ENCODE measurements around the gene FBXO30.

The FBXO30 gene

DNA sequence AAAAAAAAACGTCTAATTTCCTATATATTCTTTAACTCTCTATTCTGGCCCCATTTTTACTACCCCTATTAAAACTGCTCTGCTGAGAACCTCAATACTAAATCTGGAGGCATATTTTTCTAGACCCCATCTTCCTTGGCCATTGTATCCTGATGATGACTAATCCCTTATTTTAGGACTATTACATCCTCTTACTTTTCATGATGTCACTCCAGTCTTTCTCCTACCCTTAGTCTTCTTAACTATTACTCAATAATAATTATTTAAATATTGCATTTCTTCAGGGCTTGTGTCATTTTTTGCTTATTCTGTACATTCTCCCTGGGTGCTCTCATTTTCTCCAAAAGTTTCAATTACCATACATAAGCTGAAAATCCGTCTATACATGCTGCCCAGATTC lies 6.4 kb downstream of the FBXO30 start:
- no peaks in the 10 kb centered on the region for H3K9me3 Mint-ChIP-seq
- H3K27me3 Mint-ChIP-seq, result no peaks in the 10 kb centered on the region
- H3K4me3 Mint-ChIP-seq, result no peak overlapping the region
- H3K4me1 Mint-ChIP-seq (ENCODE audit: low read depth), result peaks cover 32% of the 10 kb centered on the region
- H3K36me3 Mint-ChIP-seq (ENCODE audit: low read depth), result peaks cover 33% of the 10 kb centered on the region
- H3K27ac Mint-ChIP-seq, result no peak overlapping the region

DNA sequence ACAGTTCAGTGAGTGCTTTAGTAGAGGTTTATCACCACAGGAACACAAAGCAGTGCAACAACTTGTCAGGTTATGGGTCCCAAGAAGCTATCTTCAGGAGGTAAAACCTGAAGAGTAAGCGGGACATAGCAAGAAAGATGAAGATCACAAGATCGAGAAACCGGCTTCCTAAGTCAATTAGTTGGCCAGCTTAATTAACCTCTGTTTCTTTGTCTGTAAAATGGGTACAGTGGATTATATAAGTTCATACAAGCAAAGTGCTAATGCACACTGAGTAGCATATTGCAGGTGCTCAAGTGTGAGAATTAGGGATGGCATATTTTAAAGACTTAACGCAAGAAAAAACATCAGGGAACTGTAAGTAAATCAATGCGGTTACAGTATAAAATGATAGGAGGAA lies 12.5 kb downstream of the FBXO30 start:
- Mint-ChIP-seq H3K36me3 (ENCODE audit: low read depth) (peaks cover 58% of the 10 kb centered on the region), H3K27me3 (no peaks in the 10 kb centered on the region), H3K27ac (no peak overlapping the region), H3K4me1 (ENCODE audit: low read depth) (no peaks in the 10 kb centered on the region), H3K4me3 (no peak overlapping the region), H3K9me3 (no peaks in the 10 kb centered on the region)

DNA sequence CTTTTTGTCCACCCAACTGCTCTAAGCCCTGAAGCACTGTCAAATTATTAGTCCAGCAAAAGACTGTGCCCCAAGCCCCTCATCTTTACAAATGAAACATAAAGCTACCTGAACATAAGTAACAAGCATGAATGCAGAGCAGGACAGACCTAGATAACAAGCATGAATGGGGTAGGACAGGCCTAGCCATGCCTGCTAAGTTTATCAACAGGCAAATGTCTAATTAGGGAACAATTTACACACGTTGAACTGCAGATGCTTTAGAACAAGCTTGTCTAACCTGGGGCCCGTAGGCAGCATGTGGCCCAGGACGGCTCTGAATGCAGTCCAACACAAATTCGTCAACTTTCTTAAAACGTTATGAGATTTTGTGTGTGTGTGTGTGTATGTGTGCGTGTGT lies 13.6 kb downstream of the FBXO30 start:
- Mint-ChIP-seq H3K36me3 (ENCODE audit: low read depth) (peaks cover 62% of the 10 kb centered on the region), H3K4me3 (no peak overlapping the region), H3K27ac (no peak overlapping the region), H3K9me3 (no peaks in the 10 kb centered on the region), H3K27me3 (no peaks in the 10 kb centered on the region), H3K4me1 (ENCODE audit: low read depth) (no peaks in the 10 kb centered on the region)

DNA sequence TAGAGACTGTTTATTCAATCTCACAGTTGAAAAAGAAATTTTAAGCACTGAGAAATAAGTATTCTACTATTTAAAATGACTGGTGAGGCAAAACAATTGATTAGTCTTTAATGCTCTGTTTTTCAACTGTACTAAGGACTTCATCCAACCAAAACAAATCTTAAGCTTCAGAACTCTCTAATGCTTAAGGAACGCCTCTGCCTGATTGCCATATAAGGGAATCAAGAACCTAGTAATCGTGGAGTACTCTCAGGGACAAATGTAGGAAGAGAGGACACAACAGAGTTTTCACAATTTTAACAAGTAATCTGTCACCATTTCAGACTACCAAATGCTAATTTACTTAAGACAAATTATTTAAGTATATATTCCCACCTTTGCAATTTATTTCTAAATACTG lies 16.1 kb downstream of the FBXO30 start:
- Mint-ChIP-seq H3K36me3 (ENCODE audit: low read depth) (peaks cover 41% of the 10 kb centered on the region), H3K4me1 (ENCODE audit: low read depth) (no peaks in the 10 kb centered on the region), H3K4me3 (no peak overlapping the region), H3K27ac (no peak overlapping the region), H3K27me3 (no peaks in the 10 kb centered on the region), H3K9me3 (no peaks in the 10 kb centered on the region)

DNA sequence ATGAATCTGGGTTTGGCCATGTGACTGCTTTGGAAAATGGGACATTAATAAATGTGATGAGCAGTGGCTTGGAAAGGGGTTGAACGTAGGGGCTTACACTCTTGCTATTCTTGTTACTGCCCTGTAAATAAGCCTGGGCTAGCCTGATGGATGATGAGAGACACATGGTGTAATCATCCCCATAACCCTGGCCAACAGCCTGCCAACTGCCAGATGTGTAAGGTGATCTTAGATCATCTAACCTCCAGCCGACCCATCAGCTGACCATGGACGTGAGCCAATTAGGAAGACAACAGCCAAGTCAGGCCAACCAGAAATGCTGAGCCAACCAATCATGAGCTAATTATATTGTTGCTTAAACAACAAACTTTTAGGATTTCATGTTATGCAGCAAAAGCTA lies 25.2 kb downstream of the FBXO30 start:
- no peaks in the 10 kb centered on the region for H3K4me1 Mint-ChIP-seq (ENCODE audit: low read depth)
- H3K4me3 Mint-ChIP-seq, result no peak overlapping the region
- H3K27me3 Mint-ChIP-seq, result no peaks in the 10 kb centered on the region
- peaks cover 16% of the 10 kb centered on the region for H3K9me3 Mint-ChIP-seq
- H3K27ac Mint-ChIP-seq, result no peak overlapping the region
- H3K36me3 Mint-ChIP-seq (ENCODE audit: low read depth), result peaks cover 37% of the 10 kb centered on the region

DNA sequence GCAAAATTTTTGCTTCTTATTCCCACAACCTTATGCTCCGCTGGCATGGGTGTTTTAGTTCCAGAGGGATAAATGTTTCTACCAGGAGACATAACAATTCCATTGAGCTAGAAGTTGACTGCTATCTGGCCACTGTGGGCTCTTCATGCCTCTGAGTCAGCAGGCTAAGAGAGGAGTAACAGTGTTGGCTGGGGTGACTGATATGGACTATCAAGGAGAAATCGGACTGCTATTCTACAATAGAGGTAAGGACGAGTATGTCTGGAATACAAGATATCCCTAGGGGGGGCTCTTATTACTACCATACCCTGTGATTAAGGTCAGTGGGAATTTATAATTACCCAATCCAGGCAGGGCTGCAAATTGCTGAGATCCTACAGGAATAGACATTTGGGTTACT lies 26.9 kb downstream of the FBXO30 start:
- Mint-ChIP-seq H3K4me3 (no peak overlapping the region), H3K36me3 (ENCODE audit: low read depth) (peaks cover 37% of the 10 kb centered on the region), H3K9me3 (peaks cover 22% of the 10 kb centered on the region), H3K27me3 (no peaks in the 10 kb centered on the region), H3K4me1 (ENCODE audit: low read depth) (no peaks in the 10 kb centered on the region), H3K27ac (no peak overlapping the region)

DNA sequence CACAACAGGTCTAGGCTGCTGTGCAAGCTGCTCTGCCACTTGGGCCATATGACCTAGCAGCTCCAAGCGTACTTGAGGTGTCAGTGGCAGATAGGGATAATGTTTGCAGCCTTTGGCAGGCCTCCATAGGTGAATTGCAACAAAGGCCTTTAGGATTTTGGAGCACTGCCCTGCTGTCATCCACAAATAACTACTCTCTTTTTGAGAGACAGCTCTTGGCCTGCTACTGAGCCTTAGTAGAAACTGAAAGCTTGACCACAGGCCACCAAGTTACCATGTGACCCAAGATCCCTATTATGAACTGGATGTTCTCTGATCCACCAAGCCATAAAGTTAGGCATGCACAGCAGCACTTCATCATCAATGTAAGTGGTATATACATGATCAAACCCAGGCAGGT lies 29.9 kb downstream of the FBXO30 start:
- peaks cover 24% of the 10 kb centered on the region for H3K9me3 Mint-ChIP-seq
- no peak overlapping the region for H3K4me3 Mint-ChIP-seq
- no peak overlapping the region for H3K27ac Mint-ChIP-seq
- peaks cover 3% of the 10 kb centered on the region for H3K27me3 Mint-ChIP-seq
- peaks cover 21% of the 10 kb centered on the region for H3K36me3 Mint-ChIP-seq (ENCODE audit: low read depth)
- no peaks in the 10 kb centered on the region for H3K4me1 Mint-ChIP-seq (ENCODE audit: low read depth)

DNA sequence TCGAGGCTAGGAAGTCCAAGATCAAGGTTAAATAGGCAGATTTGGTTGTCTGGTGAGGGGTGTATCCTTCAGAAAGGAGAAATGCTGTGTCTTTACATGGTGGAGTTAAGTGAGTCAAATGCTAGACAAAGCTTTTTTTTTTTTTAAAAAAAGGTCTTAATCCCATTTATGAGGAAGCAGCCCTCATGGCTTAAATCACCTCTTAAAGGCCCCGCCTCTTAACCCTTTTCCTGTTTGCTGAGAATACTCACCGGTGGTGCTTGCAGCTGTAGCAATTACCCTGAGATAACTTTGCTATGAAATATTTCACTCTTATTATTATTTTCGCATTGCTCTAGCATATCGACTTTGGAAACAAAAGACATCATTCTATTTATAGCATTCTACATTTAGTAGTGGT lies 30.8 kb downstream of the FBXO30 start:
- Mint-ChIP-seq H3K9me3 (peaks cover 24% of the 10 kb centered on the region), H3K27me3 (peaks cover 3% of the 10 kb centered on the region), H3K27ac (no peak overlapping the region), H3K4me3 (no peak overlapping the region), H3K4me1 (ENCODE audit: low read depth) (no peaks in the 10 kb centered on the region), H3K36me3 (ENCODE audit: low read depth) (peaks cover 20% of the 10 kb centered on the region)

DNA sequence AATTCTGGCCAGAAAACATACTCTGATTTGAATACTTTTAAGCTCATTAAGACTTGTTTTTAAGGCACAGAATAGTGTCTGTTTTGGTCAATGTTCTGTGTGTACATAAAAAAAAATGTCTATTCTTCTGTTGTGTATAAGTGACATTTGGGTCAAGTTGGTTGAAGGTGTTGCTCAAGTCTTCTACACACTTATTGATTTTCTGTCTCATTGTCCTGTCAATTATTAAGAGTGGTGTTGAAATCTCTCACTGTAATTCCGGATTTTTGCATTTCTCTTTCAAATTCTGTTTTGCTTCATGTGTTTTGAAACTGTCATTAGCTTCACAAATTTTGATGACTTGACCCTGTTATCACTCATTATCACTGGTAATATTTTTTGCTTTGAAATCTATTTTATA lies 41.7 kb downstream of the FBXO30 start:
- peaks cover 3% of the 10 kb centered on the region for H3K9me3 Mint-ChIP-seq
- no peaks in the 10 kb centered on the region for H3K27me3 Mint-ChIP-seq
- H3K4me3 Mint-ChIP-seq, result no peak overlapping the region
- no peaks in the 10 kb centered on the region for H3K36me3 Mint-ChIP-seq (ENCODE audit: low read depth)
- H3K27ac Mint-ChIP-seq, result no peak overlapping the region
- no peaks in the 10 kb centered on the region for H3K4me1 Mint-ChIP-seq (ENCODE audit: low read depth)

DNA sequence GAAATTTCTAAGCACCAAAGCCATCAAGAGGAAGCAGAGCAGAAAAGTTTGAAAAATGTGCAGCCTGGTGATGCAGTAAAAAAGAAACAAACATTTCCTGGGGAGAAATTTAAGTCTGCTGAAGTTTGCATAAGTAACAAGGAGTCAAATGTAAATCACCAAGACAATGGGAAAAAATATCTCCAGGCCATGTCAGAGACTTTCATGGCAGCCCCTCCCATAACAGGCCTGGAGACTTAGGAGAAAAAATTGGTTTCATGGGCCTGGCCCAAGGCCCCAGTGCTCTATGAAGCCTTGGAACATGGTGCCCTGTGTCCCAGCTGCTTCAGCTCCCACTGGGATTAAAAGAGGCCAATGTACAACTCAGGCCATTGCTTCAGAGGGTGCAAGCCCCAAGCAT lies 49.1 kb downstream of the FBXO30 start:
- no peak overlapping the region for H3K4me3 Mint-ChIP-seq
- H3K27me3 Mint-ChIP-seq, result no peaks in the 10 kb centered on the region
- no peaks in the 10 kb centered on the region for H3K36me3 Mint-ChIP-seq (ENCODE audit: low read depth)
- no peaks in the 10 kb centered on the region for H3K9me3 Mint-ChIP-seq
- no peaks in the 10 kb centered on the region for H3K4me1 Mint-ChIP-seq (ENCODE audit: low read depth)
- H3K27ac Mint-ChIP-seq, result no peak overlapping the region

DNA sequence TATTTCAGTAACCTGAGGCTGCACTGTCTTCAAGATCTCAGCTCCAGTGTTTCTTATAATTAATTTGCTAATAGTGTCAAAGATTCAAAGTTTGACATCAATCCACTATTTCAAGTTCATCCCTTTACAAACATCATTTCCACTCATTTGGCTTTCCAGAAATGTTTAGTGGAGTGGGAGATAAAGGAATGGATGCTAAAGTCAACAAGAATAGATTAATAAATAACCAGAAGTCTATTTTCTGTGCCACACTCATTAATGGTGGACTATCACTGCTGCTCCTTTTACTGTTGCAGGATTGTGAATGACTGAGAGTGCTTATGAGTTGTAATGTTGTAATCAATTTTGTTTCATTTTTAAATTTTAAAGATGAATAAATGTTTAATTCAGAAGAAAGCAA lies 50.9 kb downstream of the FBXO30 start:
- H3K4me3 Mint-ChIP-seq, result no peak overlapping the region
- no peaks in the 10 kb centered on the region for H3K27me3 Mint-ChIP-seq
- no peaks in the 10 kb centered on the region for H3K9me3 Mint-ChIP-seq
- H3K4me1 Mint-ChIP-seq (ENCODE audit: low read depth), result no peaks in the 10 kb centered on the region
- no peak overlapping the region for H3K27ac Mint-ChIP-seq
- no peaks in the 10 kb centered on the region for H3K36me3 Mint-ChIP-seq (ENCODE audit: low read depth)

DNA sequence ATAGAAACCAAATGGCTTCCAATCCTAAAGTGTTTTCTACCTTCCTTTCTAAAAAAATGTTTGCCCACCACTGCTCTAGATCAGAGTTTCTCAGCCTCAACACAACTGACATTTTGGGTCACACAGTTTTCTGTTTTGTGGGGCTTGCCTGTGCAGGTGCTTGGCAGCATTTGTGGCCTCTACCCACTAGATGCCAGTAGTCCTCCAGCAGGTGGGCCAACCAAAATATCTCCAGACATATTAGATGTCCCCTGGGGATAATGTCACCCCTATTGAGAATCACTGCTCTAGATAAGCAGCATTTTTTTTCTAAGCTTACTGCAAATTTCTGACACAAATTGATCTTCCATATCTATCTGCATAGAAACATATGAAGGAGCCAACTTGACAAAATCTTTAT lies 53.0 kb downstream of the FBXO30 start:
- Mint-ChIP-seq H3K9me3 (no peaks in the 10 kb centered on the region), H3K27me3 (no peaks in the 10 kb centered on the region), H3K27ac (no peak overlapping the region), H3K36me3 (ENCODE audit: low read depth) (no peaks in the 10 kb centered on the region), H3K4me3 (no peak overlapping the region), H3K4me1 (ENCODE audit: low read depth) (no peaks in the 10 kb centered on the region)

DNA sequence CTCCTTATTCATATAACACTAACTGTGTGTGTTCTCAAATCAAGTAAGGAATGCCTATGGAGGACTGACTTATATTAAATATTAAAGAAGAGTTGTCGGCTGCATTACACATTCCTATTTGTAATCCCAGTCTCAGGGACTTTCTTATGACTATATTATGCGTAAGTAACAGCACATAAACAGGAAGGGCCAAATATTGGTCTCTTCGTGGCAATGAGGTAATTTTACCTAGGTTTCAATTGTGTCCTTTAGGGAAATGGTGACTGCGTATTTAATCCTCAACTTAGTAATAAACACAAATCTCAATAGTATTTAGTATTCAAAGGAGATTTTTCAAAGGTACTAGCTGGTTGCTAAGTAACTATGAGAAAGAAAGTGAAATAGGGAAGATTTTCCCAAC lies 56.5 kb downstream of the FBXO30 start:
- Mint-ChIP-seq H3K27me3 (no peaks in the 10 kb centered on the region), H3K9me3 (no peaks in the 10 kb centered on the region), H3K27ac (no peak overlapping the region), H3K36me3 (ENCODE audit: low read depth) (no peaks in the 10 kb centered on the region), H3K4me3 (no peak overlapping the region), H3K4me1 (ENCODE audit: low read depth) (no peaks in the 10 kb centered on the region)

DNA sequence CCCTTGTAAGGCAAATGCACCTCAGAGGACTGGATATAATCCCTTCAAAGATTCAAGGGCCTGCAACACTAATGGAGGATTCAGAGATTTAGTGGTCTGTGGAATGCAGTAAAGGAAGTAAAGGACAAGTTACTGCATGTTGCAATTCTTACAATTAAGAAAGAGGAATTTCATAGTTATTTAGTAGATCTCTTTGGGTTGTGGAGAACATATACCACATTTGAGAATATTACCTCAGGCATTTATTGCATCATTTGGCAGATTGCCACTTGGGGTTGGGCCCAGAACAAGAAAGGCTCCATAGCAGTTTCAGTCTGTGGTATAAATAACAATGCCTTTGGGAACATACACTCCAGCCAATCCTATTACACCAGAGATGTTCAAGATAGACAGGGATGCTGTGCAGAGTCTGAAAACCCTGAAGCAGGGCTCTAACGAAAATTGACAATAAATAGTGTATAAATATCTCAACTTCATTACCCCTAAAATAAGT lies 58.4 kb downstream of the FBXO30 start:
- H3K4me3 Mint-ChIP-seq, result no peak overlapping the region
- no peaks in the 10 kb centered on the region for H3K36me3 Mint-ChIP-seq (ENCODE audit: low read depth)
- no peaks in the 10 kb centered on the region for H3K9me3 Mint-ChIP-seq
- no peaks in the 10 kb centered on the region for H3K4me1 Mint-ChIP-seq (ENCODE audit: low read depth)
- no peak overlapping the region for H3K27ac Mint-ChIP-seq
- no peaks in the 10 kb centered on the region for H3K27me3 Mint-ChIP-seq

DNA sequence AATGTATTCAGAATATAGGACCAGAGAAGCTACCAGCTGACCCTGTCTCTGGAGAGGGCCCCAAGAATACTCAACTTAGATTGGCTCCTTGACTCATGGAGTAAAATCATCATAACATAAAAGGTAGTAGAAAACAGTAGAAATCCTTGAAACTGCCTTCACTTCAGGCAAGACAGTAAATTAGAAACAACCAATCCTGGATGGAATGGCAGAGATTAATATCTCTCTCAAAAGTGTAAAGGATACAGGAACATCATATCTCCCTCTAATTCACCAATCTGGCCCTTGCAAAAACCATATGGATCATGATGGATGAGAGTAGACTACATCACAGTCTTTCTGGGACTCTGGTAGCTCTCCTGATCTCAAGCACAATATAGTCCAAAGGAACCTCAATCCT lies 58.9 kb downstream of the FBXO30 start:
- H3K36me3 Mint-ChIP-seq (ENCODE audit: low read depth), result no peaks in the 10 kb centered on the region
- no peaks in the 10 kb centered on the region for H3K9me3 Mint-ChIP-seq
- no peak overlapping the region for H3K4me3 Mint-ChIP-seq
- no peaks in the 10 kb centered on the region for H3K4me1 Mint-ChIP-seq (ENCODE audit: low read depth)
- H3K27ac Mint-ChIP-seq, result no peak overlapping the region
- no peaks in the 10 kb centered on the region for H3K27me3 Mint-ChIP-seq

DNA sequence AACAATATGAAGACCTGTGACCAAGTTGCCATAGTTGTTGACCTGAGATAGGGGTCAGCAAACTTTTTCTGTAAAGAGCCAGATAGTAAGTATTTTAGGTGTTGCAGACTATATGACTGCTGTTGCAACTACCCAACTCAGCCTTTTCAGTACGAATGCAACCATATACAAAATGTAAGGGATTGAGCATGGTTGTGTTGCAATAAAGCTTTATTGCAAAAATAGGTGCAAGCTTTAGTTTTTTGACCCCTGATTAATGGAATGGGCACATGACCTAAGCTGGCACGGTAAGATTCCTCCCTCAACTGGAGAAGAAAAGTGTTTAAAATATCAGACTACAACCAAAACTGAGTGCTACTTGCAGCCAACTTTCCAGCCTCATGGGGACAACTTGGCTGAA lies 62.0 kb downstream of the FBXO30 start:
- H3K36me3 Mint-ChIP-seq (ENCODE audit: low read depth), result peaks cover 19% of the 10 kb centered on the region
- no peak overlapping the region for H3K27ac Mint-ChIP-seq
- H3K4me1 Mint-ChIP-seq (ENCODE audit: low read depth), result peaks cover 6% of the 10 kb centered on the region
- H3K4me3 Mint-ChIP-seq, result no peak overlapping the region
- no peaks in the 10 kb centered on the region for H3K27me3 Mint-ChIP-seq
- no peaks in the 10 kb centered on the region for H3K9me3 Mint-ChIP-seq

DNA sequence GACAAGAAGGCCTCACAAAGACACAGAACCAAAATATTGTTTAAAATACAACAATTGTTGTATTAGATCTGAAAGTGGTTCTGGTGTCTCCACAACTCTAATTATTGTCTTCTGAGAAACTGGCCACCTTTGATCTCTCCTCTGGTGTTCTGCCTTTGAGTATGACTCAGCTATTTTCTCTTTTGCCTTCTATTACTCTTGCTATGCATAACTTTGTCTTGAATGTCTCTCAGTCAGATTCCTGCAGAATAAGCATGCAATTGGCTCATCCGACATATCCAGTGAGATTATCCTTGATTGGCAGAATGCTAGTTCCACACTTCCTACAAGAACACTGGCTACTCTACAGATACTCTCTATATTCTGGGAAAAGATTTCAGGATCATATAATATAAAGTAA lies 65.0 kb downstream of the FBXO30 start:
- Mint-ChIP-seq H3K36me3 (ENCODE audit: low read depth) (peaks cover 23% of the 10 kb centered on the region), H3K4me1 (ENCODE audit: low read depth) (peaks cover 6% of the 10 kb centered on the region), H3K27ac (no peak overlapping the region), H3K27me3 (no peaks in the 10 kb centered on the region), H3K9me3 (no peaks in the 10 kb centered on the region), H3K4me3 (no peak overlapping the region)
